Activated CD4-positive, CD25-positive, alpha-beta regulatory T cell treated with anti-CD3 and anti-CD28 coated beads, Interleukin-2, amount 50 U/mL, for 24 hours (primary cell): Measurements from ENCODE around the gene SHC2.
"Not testable (repeated sequence)": the region's sequence is repeated elsewhere in the genome, so short reads cannot be mapped to it uniquely, and the experiment has no call there.

Experiments used
- ATAC-seq, 2 donors: fragments of 150-1000 bp; cut with Tn5 transposase; one replicate each; pipeline ENCODE4 v1.10.0; 2021; ENCODE audit warnings: mild to moderate bottlenecking in 1 of 2, moderate library complexity in 1 of 2

The SHC2 gene

GRCh38 chr19:447064-447426 is 13.8 kb downstream of the SHC2 start:
- ATAC-seq = no peak

- ATAC-seq = no peak
Observed at GRCh38 chr19:444677-445210, 16.1 kb downstream of the SHC2 start.

GRCh38 chr19:443005-443404 is 17.8 kb downstream of the SHC2 start:
- no peak for ATAC-seq

- no peak for ATAC-seq
Observed at GRCh38 chr19:442085-442484, 18.7 kb downstream of the SHC2 start.

- ATAC-seq = no peak
Observed at GRCh38 chr19:441213-441836, 19.5 kb downstream of the SHC2 start.

GRCh38 chr19:440391-441212 is 20.2 kb downstream of the SHC2 start:
- no peak for ATAC-seq

GRCh38 chr19:439167-439900 is 21.5 kb downstream of the SHC2 start:
- no peak for ATAC-seq

GRCh38 chr19:438416-438958 is 22.3 kb downstream of the SHC2 start:
- ATAC-seq = no peak

GRCh38 chr19:437041-437440 is 23.8 kb downstream of the SHC2 start:
- no peak for ATAC-seq

- no peak for ATAC-seq
Observed at GRCh38 chr19:436413-436950, 24.4 kb downstream of the SHC2 start.

GRCh38 chr19:435707-436412 is 25.0 kb downstream of the SHC2 start:
- no peak for ATAC-seq

GRCh38 chr19:435056-435706 is 25.7 kb downstream of the SHC2 start:
- no peak for ATAC-seq

- ATAC-seq = peak in 1 of 2 donors; percentile 43
Observed at GRCh38 chr19:434152-434960, 26.5 kb downstream of the SHC2 start.

- ATAC-seq = no peak
Observed at GRCh38 chr19:430701-431100, 30.1 kb downstream of the SHC2 start.

GRCh38 chr19:428149-428548 is 32.7 kb downstream of the SHC2 start:
- ATAC-seq = no peak

- not testable (repeated sequence) for ATAC-seq
Observed at GRCh38 chr19:427675-428074, 33.2 kb downstream of the SHC2 start.

GRCh38 chr19:426725-427445 is 33.9 kb downstream of the SHC2 start:
- ATAC-seq = no peak

GRCh38 chr19:425056-425455 is 35.8 kb downstream of the SHC2 start:
- no peak for ATAC-seq

GRCh38 chr19:424546-424945 is 36.3 kb downstream of the SHC2 start:
- no peak for ATAC-seq
